ENCODE data around the gene PIP4K2C.
"Not testable (repeated sequence)": the region's sequence is repeated elsewhere in the genome, so short reads cannot be mapped to it uniquely, and the experiment has no call there.

PIP4K2C gene

GRCh38 chr12:57584050-57584449, 6.9 kb upstream of the PIP4K2C start:
- DNase-seq (ENCODE audit: low read depth in 3 of 3, low spot score in 1 of 3): no peak

- DNase-seq (ENCODE audit: low read depth in 3 of 3, low spot score in 1 of 3): no peak
These were observed 6.3 kb upstream of the PIP4K2C start for GRCh38 chr12:57584690-57585089.

GRCh38 chr12:57585156-57585555, 5.8 kb upstream of the PIP4K2C start:
- DNase-seq (ENCODE audit: low read depth in 3 of 3, low spot score in 1 of 3): no peak

- no peak for DNase-seq (ENCODE audit: low read depth in 3 of 3, low spot score in 1 of 3)
These were observed 4.9 kb upstream of the PIP4K2C start for GRCh38 chr12:57586128-57586527.

GRCh38 chr12:57586832-57587429, 4.1 kb upstream of the PIP4K2C start:
- no peak for DNase-seq (ENCODE audit: low read depth in 3 of 3, low spot score in 1 of 3)

GRCh38 chr12:57588951-57589610, 1.9 kb upstream of the PIP4K2C start:
- not testable (repeated sequence) for DNase-seq (ENCODE audit: low read depth in 3 of 3, low spot score in 1 of 3)

GRCh38 chr12:57590479-57590863, 521 bp upstream of the PIP4K2C start:
- DNase-seq (ENCODE audit: low read depth in 3 of 3, low spot score in 1 of 3): no peak

- DNase-seq (ENCODE audit: low read depth in 3 of 3, low spot score in 1 of 3): no peak
These were observed 862 bp downstream of the PIP4K2C start for GRCh38 chr12:57591782-57592325.

GRCh38 chr12:57592551-57593165, 1.7 kb downstream of the PIP4K2C start:
- DNase-seq (ENCODE audit: low read depth in 3 of 3, low spot score in 1 of 3): no peak

- DNase-seq (ENCODE audit: low read depth in 3 of 3, low spot score in 1 of 3): no peak
These were observed 2.2 kb downstream of the PIP4K2C start for GRCh38 chr12:57593187-57593586.

GRCh38 chr12:57600395-57600794, 9.4 kb downstream of the PIP4K2C start:
- DNase-seq (ENCODE audit: low read depth in 3 of 3, low spot score in 1 of 3): no peak

GRCh38 chr12:57602544-57602943, 11.6 kb downstream of the PIP4K2C start:
- DNase-seq (ENCODE audit: low read depth in 3 of 3, low spot score in 1 of 3): no peak

- DNase-seq (ENCODE audit: low read depth in 3 of 3, low spot score in 1 of 3): no peak
These were observed 12.3 kb downstream of the PIP4K2C start for GRCh38 chr12:57603324-57603723.

GRCh38 chr12:57603815-57604453, 12.9 kb downstream of the PIP4K2C start:
- DNase-seq (ENCODE audit: low read depth in 3 of 3, low spot score in 1 of 3): no peak

- DNase-seq (ENCODE audit: low read depth in 3 of 3, low spot score in 1 of 3): no peak
These were observed 13.5 kb downstream of the PIP4K2C start, which contains the start of gene DTX3 for GRCh38 chr12:57604454-57604991. Gene DTX3 (plus strand): TSS chr12:57604824. CDS start chr12:57606518, 1,694 bp downstream.

- DNase-seq (ENCODE audit: low read depth in 3 of 3, low spot score in 1 of 3): no peak
These were observed 14.2 kb downstream of the PIP4K2C start for GRCh38 chr12:57604992-57605810.

- no peak for DNase-seq (ENCODE audit: low read depth in 3 of 3, low spot score in 1 of 3)
These were observed 14.9 kb downstream of the PIP4K2C start for GRCh38 chr12:57605811-57606311.

GRCh38 chr12:57606399-57606798, 15.4 kb downstream of the PIP4K2C start:
- no peak for DNase-seq (ENCODE audit: low read depth in 3 of 3, low spot score in 1 of 3)

GRCh38 chr12:57606821-57607220, 15.8 kb downstream of the PIP4K2C start:
- no peak for DNase-seq (ENCODE audit: low read depth in 3 of 3, low spot score in 1 of 3)

- no peak for DNase-seq (ENCODE audit: low read depth in 3 of 3, low spot score in 1 of 3)
These were observed 17.1 kb downstream of the PIP4K2C start for GRCh38 chr12:57607958-57608663.

All from stimulated activated CD4-positive, alpha-beta T cell treated with anti-CD3 and anti-CD28 coated beads, TNF-alpha, amount 100 ng/mL, for 1 hour (primary cell).